Muscle layer of colon (tissue), 2 donors: ENCODE measurements around the gene CXCR6.
"Not testable (repeated sequence)": the region's sequence is repeated elsewhere in the genome, so short reads cannot be mapped to it uniquely, and the experiment has no call there.

Source experiments
- H3K27ac ChIP-seq: one replicate; pipeline ENCODE4 v1.7.0; 2013; ENCODE audit warnings: low read depth, mild to moderate bottlenecking, low read length, moderate library complexity
- H3K27me3 ChIP-seq, 2 donors: one replicate each; pipeline ENCODE4 v1.7.0; 2013; ENCODE audit warnings: low read length in 2 of 2, mild to moderate bottlenecking in 2 of 2; ENCODE audit not compliant: insufficient read depth in 2 of 2, control insufficient read depth in 1 of 2
- H3K36me3 ChIP-seq: one replicate; pipeline ENCODE4 v1.7.0; 2013; ENCODE audit warnings: mild to moderate bottlenecking, low read length; ENCODE audit not compliant: insufficient read depth
- H3K4me1 ChIP-seq: one replicate; pipeline ENCODE4 v1.7.0; 2013; ENCODE audit warnings: mild to moderate bottlenecking, low read length; ENCODE audit not compliant: insufficient read depth
- H3K4me3 ChIP-seq, 2 donors: one replicate each; pipeline ENCODE4 v1.7.0; 2013; ENCODE audit warnings: low read length in 2 of 2, low read depth in 1 of 2, mild to moderate bottlenecking in 1 of 2, moderate library complexity in 1 of 2
- H3K9ac ChIP-seq: one replicate; pipeline ENCODE4 v1.7.0; 2013; ENCODE audit warnings: low read length
- H3K9me3 ChIP-seq: one replicate; pipeline ENCODE4 v1.7.0; 2013; ENCODE audit warnings: mild to moderate bottlenecking, low read length
- donor health status: abdominal sarcoma.
- donor health status: Adenocarcinoma of cecum.

CXCR6 gene

GRCh38 chr3:45993421-45994027, 50.3 kb downstream of the CXCR6 start:
- peak overlapping the region; percentile 43 for H3K27ac ChIP-seq
- no peaks in the 10 kb centered on the region for H3K27me3 ChIP-seq
- H3K4me1 ChIP-seq, result peaks cover 60% of the 10 kb centered on the region
- no peaks in the 10 kb centered on the region for H3K36me3 ChIP-seq
- peak overlapping the region in 1 of 2 donors; percentile 32 for H3K4me3 ChIP-seq
- H3K9me3 ChIP-seq, result no peaks in the 10 kb centered on the region
- H3K9ac ChIP-seq, result no peak overlapping the region

- Histone ChIP-seq H3K9ac (peak overlapping the region; percentile 70), H3K27ac (peak overlapping the region; percentile 75), H3K4me1 (peaks cover 49% of the 10 kb centered on the region), H3K9me3 (no peaks in the 10 kb centered on the region), H3K27me3 (no peaks in the 10 kb centered on the region), H3K4me3 (peak overlapping the region; percentile 71 to 89), H3K36me3 (no peaks in the 10 kb centered on the region)
Observed at GRCh38 chr3:45994419-45995235, 51.4 kb downstream of the CXCR6 start.

DNA sequence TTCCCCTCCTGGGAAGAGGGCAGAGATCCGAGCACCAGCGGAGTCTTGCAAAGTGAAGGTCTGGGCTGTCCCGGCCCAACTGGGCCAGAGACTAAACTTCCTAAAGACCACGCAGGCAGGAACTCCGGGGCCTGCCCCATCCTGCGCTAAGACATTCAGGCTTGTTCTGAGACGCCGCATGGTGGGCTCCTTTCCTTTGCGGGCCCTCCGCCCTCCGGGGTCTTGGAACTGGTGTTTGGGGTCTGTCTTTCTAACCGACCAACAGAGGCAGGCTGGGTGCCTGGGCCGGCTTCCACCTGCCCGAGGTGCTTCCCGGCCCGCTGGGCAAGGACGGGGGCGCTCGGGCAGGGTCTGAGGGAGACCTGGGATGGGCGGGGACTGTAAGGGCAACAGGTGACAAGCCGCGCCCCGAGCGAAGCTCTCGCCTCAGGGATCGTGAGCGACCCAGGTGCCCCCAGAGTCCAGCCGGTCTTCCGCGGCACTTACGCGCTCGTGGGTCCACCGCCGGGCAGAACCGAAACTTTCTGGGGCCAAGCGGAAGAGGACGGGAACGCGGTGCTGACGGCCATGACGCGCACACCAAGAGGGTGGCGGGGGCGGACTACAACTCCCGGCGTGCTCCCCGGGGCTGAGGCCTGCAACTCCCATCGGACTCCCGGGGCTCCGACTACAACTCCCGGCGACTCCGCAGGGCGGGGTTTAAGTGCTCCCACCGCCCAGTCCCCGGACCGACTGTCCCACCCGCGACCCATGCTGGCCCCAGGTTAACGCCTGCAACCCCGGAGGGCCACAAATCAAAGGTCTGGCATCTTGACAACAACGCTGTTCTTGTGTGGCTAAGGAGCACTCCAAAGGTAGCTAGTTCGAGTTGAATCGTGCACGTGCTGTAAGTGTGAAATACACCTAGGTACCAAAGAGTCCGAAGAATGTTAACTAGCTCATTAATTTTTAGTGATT, 52.2 kb downstream of the CXCR6 start, which contains the start of gene FYCO1:
Gene FYCO1, minus strand, starts transcription at position 589 of the 957 bp plus-strand sequence. CDS start 10,914 bp downstream, outside the sequence.
- peak within 1 kb of the TSS; percentile 75 for H3K27ac ChIP-seq
- H3K9ac ChIP-seq, result peak within 1 kb of the TSS; percentile 70
- H3K36me3 ChIP-seq, result no peaks in the 10 kb centered on the region
- peaks cover 40% of the 10 kb centered on the region for H3K4me1 ChIP-seq
- H3K4me3 ChIP-seq, result peak within 1 kb of the TSS; percentile 71 to 89
- no peaks in the 10 kb centered on the region for H3K9me3 ChIP-seq
- H3K27me3 ChIP-seq, result no peaks in the 10 kb centered on the region

DNA sequence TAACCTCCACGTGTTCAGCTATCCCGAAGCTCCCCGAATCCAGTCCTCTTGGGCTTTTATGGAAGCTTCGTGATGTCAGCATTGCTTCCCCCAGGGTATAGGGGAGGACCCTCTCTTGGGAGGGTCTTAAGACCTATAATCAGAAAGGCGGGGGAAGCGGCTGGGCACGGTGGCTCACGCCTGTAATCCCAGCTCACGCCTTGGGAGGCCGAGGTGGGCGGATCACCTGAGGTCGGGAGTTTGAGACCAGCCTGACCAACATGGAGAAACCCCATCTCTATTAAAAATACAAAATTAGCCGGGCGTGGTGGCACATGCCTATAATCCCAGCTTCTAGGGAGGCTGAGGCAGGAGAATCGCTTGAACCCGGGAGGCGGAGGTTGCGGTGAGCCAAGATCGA, 54.2 kb downstream of the CXCR6 start:
- H3K9ac ChIP-seq, H3K36me3 ChIP-seq, H3K9me3 ChIP-seq, H3K4me3 ChIP-seq, H3K27ac ChIP-seq, H3K27me3 ChIP-seq: not testable (repeated sequence)
- H3K4me1 ChIP-seq, result peaks cover 25% of the 10 kb centered on the region

DNA sequence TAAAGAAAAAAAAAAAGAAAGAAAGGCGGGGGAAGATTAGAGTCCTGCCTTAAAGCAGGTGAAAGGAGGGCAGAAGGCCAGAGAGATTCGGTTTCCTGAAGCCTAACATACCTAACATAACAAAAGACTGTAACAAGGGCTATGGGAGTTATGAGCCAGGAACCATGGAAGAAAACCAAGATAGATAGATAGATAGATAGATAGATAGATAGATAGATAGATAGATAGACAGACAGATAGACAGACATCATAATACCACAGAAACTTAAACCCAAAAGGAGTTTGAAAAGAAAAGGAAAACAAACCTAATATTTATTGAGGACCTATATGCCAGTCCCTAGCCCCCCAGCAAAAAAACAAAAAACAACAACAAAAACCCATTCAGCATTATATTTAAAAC, 54.7 kb downstream of the CXCR6 start:
- Histone ChIP-seq H3K27me3 (no peaks in the 10 kb centered on the region), H3K9ac (no peak overlapping the region), H3K4me1 (peaks cover 20% of the 10 kb centered on the region), H3K4me3 (no peak overlapping the region), H3K27ac (no peak overlapping the region), H3K9me3 (no peaks in the 10 kb centered on the region), H3K36me3 (no peaks in the 10 kb centered on the region)
